Pulmonary artery endothelial cell (primary cell): ENCODE data around the gene HMGCL. TPM values are rescaled to one million over a fixed set of nuclear protein-coding genes. Genes with fewer than 3 reads are reported as not detected.
"Not testable (repeated sequence)": the region's sequence is repeated elsewhere in the genome, so short reads cannot be mapped to it uniquely, and the experiment has no call there.

Source experiments
- DNase-seq: peaks from one replicate; pipeline ENCODE4 v3.0.0-alpha.2; 2011; ENCODE audit warnings: low read depth, low spot score
- total RNA-seq: library from RNA; depleted of rRNA; stranded (reverse); fragments of >200 nt; gene quantifications from 2 replicates; pipeline ENCODE4 v1.2.3, GENCODE V29; 2014

The HMGCL gene
- total RNA-seq, 1 donor from 2014 or later, result 35.7 TPM

- DNase-seq, result not testable (repeated sequence)
Measured at GRCh38 chr1:23826590-23826989, 1.4 kb upstream of the HMGCL start.

DNA sequence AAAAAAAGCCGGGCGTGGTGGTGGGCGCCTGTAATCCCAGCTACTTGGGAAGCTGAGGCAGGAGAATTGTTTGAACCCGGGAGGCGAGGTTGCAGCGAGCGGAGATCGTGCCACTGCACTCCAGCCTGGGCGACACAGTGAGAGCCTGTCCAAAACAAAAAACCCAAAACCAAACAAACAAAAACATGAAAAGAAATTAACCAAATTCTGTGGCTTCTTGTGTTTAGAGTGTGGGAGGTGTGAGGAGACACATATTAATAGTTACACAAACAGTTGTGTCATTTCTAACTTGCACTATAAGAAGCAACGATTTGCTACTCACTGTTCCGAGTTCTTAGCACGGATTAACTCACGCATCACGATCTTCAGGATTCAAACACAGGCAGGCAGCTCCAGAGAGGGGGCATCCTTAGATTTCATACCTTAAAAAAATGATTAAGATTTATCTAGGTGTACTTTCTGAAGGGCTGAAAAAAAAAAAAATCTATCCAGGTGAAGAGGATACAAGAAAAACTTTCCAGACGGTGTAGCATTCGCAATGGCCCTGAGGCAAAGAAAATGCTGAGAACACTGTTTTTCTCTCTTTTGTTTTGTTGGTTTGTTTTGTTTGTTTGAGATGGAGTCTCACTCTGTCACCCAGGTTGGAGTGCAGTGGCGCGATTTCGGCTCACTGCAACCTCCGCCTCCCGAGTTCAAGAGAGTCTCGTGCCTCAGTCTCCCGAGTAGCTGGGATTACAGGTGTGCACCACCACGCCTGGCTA, 713 bp upstream of the HMGCL start:
- DNase-seq, result no peak

- no peak for DNase-seq
Measured at GRCh38 chr1:23824711-23825075, 536 bp downstream of the HMGCL start.

- DNase-seq, result no peak
Measured at GRCh38 chr1:23823767-23824166, 1.5 kb downstream of the HMGCL start.

- no peak for DNase-seq
Measured at GRCh38 chr1:23817633-23818032, 7.6 kb downstream of the HMGCL start.

DNA sequence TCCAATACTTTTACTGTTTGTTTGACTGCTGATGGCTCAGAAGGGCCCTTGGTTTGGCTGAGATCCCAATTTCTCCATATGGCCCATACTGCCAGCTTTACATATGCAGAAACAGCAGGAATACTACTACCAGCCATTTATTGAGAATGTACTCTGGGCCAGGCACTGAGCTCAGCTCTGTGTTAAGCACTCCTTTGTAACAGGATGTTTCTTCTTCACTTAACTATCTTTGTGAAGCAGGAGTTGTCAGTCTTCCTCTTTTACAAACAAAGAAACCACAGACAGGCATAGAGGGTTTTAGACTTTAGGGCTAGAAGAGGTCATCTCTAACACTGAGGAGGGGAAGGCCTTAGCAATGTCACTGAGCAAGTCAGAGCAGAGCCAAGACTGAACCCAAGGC, 8.3 kb downstream of the HMGCL start:
- no peak for DNase-seq

DNA sequence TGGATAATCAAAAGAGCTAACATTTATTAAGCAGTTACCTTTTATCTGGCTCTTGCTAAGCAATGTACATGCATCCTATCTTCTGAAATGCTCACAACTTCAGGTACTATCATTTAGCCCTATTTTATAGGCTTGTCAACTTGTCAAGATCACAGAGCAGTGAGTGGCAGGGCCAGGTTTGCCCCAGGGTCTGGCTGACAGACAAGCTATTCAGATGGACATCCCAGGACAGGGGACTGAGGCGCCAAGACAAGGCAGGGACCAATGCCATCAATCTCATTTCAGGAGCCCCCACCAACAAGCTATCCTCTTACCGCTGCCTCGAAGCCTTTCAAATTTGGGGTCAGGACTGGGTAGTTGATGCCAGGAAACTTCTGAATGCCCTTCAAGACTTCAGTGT, 8.9 kb downstream of the HMGCL start:
- no peak for DNase-seq

DNA sequence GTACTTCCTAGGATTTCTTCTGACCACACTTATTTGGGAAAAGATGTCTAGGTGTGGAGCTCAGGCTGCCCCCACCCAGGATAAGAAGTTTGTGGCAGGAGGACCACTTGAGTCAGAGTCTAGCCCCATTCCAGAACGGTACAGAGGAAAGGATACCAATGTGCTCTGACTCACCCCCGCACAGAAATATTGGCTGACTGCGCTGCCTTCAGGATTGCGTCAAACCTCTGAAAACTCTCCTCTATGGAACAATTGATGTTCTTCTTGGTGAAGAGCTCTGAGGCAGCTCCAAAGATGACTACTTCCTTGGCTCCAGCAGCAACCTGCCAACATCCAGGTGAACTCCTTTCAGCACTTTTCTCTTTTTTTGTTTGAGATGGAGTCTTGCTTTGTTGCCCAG, 11.2 kb downstream of the HMGCL start:
- DNase-seq, result no peak

DNA sequence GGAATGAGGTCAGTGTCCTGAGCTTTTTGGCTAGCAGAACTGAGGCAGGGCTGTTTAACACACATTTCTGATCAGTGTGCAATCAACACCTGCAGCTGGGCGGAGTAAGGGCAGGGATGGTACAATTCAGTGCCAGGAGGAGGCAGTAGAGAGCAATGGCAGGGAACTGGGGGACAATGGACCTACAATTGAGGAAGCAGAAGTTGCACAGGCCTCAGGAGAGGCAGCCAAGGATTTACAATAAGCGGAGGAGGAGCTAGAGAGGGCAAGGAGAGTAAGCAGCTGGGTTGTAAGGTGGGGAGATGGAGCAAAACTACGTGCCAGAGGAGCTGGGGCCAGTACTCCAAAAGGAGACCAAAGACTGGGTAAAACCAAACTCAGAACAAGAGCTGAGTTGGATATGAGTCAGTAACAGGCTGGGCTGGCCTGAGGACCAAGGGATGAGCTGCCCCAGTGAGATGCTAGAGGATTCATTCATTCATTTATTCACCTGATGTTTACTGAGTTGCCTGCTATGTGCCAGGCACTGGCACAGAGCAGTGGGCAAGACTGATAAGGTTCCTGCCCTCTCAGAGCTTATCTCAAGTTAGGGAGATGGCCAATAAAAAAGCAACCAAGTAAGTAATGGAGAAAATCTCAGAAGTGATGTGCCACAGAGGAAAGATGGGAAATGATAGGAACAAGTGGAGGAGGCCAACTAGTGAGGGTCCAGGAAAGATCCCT, 14.2 kb downstream of the HMGCL start:
- DNase-seq, result no peak

- DNase-seq, result no peak
Measured at GRCh38 chr1:23809751-23810171, 15.5 kb downstream of the HMGCL start.

DNA sequence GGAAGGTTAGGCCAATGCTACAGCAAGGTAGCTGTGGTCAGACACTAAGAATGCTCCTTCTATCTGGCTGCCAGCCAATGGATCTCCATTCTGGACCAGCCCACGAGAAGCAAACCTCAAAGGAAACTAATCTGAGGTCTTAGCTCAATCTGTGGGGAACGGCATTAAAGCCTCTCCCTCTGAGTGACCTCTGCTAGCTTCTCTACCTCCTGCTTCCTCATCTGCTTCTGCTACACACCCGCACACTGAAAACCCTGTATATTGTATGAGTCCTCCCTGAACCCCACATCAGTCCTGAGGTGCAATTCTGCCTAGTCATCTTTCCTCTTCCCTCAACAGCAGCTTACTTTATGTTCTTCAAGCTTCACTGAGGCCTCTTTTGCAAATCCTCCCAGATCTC, 17.8 kb downstream of the HMGCL start:
- no peak for DNase-seq

DNA sequence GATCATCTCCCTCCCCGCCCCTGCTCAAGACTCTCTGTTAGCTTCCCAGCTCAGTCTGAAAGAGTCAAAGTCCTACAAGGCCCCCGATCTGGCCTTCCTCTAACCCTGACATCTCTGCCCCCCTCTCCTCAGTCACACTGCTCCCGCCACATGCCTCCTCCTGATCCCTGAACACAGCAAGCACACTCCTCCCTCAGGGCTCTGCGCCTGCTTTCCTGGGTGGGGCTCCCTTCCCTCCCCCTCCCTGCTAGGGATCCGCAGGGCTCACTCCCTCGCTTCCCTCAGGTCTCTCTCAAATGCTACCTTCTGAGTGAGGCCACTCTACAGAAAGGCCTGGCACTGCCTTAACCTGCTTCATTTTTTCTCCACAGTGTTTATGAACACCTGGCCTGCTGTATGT, 18.9 kb downstream of the HMGCL start:
- DNase-seq, result no peak

GRCh38 chr1:23805025-23805424, 20.2 kb downstream of the HMGCL start:
- no peak for DNase-seq

DNA sequence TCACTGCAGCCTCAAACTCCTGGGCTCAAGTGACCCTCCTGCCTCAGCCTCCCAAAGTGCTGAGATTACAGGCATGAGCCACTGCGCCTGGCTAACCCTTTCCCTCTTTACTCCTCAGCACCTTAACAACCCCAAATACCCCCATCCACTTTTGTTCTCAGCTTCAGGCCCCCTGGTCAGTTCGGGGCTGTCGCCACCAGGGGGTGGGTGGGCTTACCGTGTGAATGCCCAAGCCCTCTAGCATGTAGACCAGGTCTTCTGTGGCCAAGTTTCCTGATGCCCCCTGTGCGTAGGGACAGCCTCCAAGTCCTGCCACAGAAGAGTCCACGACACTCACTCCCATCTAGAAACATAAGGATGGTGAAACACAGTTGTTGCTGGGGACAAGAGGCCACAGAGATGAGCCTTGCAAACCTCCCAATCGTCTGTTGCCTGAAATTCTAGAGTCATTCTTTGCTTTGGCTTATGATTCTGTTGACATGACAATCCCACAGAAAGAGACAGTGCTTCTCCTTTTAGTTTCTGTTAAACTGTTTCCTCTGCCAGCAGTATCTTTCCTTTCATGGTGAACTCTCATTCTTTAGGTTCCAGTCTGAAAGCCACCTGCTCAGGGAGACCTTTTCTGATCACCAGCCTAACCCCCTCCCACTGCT, 20.9 kb downstream of the HMGCL start:
- no peak for DNase-seq

- DNase-seq, result no peak
Measured at GRCh38 chr1:23803674-23804073, 21.6 kb downstream of the HMGCL start.

DNA sequence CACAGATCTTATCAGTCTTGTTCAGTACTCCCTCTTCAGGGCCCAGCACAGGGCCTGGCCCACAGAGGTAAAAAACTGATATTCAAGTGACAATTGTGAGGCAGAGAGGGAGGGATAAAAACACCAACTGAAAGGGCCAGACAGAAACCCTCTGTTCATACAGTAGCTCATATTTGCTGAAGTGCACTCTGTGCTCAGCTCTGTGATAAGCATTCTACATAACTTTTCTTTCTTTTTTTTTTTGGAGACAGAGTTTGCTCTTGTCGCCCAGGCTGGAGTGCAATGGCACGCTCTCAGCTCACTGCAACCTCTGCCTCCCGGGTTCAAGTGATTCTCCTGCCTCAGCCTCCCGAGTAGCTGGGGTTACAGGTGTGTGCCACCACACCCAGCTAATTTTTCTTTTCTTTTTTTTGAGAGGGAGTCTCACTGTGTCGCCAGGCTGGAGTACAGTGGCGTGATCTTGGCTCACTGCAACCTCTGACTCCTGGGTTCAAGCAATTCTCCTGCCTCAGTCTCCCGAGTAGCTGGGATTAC, 22.4 kb downstream of the HMGCL start:
- DNase-seq, result not testable (repeated sequence)

DNA sequence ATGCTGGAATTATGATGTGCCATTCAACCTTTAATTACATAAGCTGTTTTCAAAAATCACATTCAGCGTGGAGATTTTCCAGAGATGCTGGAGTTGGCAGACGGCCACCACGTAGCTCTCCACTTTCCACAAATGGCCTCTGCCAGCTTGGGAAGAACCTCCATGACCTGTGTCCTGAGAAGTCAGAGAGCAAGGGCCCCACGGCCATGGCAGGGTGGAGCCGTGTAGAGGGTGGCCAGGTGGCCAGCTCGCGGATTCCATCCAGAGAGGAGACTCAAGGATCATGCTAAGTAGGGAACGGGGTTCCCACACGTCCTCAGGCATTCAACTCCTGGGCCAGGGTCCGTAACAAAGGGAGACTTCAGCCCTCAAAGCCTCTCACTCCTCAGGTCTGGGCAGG, 23.4 kb downstream of the HMGCL start:
- no peak for DNase-seq

GRCh38 chr1:23801338-23801748, 23.9 kb downstream of the HMGCL start:
- DNase-seq, result no peak

DNA sequence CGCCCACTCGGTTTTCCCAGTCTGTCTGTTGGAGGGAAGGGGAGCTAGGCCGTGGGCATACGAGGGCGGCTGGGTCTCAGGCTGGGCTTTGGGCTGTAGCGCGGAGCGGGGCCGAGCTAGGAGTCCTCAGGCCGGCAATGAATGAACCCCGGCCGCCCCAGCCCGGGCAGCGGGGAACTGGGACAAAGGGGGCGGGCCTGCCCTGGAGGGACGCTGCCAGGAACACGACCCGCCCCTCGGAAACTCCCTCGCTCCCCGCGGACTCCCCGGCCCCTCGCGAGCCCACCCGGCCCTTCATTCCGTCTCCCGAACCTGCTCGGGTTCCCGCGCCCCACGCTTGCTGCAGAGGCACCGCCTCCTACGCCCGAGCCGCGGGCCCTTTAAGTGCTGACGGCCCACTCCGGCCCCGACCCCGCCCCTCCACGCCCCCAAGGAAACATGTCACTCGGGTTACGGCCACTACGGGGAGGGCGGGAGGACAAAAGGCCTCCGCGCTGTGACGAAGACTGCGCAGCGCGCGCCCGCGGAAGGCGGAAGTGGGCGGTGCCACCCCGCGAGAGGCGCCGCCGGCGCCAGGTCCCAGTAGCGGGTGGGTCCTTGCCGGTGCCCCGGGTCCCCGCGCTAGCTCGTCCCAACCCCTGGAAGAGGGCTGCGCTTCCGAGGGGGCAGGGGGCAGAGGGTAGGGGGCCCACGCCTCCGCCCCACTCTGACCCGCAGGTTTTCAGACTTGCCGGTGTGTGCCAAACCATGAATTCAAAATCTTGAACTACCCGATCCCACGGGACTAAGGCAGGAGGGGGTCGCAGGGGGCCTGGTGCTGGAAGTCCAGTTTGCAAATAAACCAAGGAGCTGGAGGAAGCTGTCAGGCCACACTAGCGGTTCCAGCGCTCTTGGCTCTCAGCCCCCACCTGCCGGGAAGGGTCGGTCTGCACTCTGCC, 24.6 kb downstream of the HMGCL start, which contains the start of gene GALE:
GALE (minus strand) TSS at position 355 of the 938 bp plus-strand sequence. CDS start 1,747 bp downstream, outside the sequence.
- peak; percentile 84 for DNase-seq

DNA sequence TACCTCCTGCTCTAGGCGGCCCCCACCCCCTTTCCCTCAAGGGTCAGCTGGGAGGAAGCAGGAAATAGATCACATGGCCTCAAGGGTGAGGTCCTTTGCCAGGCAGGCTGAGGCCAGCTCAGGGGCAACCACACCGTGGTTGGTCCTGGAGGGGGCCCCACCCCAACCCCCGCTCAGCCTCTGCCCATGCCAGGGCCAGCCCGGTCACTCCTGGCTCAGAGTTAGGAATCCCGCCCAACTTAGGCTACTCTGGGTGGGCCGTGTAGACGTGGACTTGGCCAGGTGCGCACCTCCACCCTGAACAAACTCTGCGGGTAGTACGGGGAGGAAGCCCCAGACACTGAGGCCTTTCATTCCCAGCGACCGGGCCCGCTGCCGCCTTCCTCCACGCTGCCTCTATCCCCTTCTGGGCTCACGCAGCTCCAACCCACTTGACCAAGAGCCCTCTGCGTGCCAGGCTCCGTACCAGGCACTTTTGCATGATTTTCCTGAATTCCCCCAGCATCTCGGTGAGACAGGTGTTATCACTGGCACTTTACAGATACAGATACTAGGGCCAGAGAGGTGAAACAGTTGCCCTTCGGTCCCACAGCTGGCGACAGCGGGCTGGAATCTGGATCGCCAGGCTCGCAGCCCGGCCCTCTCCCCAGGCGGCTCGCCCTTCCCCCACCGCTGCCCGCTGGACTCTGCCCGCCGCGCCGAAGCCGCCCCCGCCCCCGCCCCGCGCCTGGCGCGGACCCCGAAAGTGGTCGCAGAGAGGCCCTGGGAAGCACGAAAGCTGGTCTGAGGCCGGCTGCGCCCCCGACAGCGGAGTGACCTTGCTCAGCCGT, 25.4 kb downstream of the HMGCL start:
- no peak for DNase-seq
